ENCODE measurements around the gene FOXO6. TPM values are rescaled to one million over a fixed set of nuclear protein-coding genes. Genes with fewer than 3 reads are reported as not detected.

FOXO6 gene
- total RNA-seq, 2 experiments from 2014 or later, result 1.2 to 2.2 TPM

DNA sequence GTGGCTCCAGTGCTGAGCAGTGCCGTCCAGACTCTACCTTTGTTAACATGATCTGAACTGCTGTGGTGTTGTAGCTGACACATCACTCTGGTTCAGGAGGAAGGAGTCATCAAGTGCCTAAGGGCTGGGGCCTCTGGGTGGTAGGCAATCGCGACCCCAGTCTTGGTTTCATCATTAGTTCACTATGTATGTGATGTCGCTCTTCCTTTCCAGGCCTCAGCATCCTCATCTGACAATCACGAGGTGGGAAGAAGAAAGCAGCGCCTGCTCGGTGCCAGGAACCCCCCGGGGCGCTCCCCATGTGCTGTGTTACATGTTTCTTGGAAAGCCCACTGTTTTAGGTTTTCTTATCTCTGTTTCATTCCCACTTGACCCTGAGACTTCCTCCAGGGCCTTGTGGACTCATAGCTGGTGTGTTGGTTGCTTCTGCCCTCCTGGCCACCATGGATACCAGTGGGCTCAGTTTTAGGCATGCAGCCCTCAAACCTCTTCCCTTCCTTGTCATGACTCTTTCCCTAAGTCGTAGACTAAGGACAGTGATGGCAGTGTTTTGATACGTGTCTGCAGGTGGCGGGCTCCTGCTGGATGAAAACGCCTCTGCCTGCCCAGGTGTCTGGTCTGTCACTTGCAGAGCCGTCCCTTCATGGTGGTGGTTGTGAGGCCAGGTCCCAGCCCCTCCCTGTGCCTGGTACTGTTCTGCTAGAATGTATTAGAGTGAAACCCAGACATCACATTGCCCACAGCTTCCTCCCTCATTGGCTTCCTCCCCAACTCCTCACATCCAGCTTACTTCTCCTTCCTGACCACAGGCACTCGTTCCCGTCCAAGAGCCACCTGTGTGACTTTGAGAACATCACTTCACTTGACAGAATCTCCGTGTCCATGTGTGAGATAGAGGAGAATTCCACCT lies 17.2 kb upstream of the FOXO6 start:
- Histone ChIP-seq H3K9me3 (ENCODE audit: control insufficient read depth in 1 of 2, insufficient read depth in 1 of 2, low read length in 2 of 2) (peaks cover 0 to 5% of the 10 kb centered on the region in 2 experiments), H3K36me3 (ENCODE audit: insufficient read depth, low read length) (no peaks in the 10 kb centered on the region), H3K27ac (ENCODE audit: low read depth in 1 of 2, low read length in 2 of 2) (no peak overlapping the region), H3K27me3 (ENCODE audit: control insufficient read depth in 1 of 2, insufficient read depth in 2 of 2, low read length in 2 of 2) (peaks cover 6 to 9% of the 10 kb centered on the region in 2 experiments), H3K4me3 (ENCODE audit: low read length) (no peak overlapping the region), H3K4me1 (ENCODE audit: insufficient read depth, low read length) (no peaks in the 10 kb centered on the region)
- Mint-ChIP-seq H3K27me3 (peaks cover 46% of the 10 kb centered on the region), H3K4me3 (no peak overlapping the region), H3K9me3 (no peaks in the 10 kb centered on the region), H3K4me1 (ENCODE audit: low read depth) (no peaks in the 10 kb centered on the region), H3K36me3 (ENCODE audit: low read depth) (no peaks in the 10 kb centered on the region), H3K27ac (no peak overlapping the region)
- intact Hi-C loops (cut with DNase I, micrococcal nuclease), result loop anchor here in 1 of 2 experiments (5.0 kb wide), 1 partner anchor 48 kb away; no protein-coding TSS in a partner anchor
- peak in 1 of 14 experiments; percentile 20 for DNase-seq
- ChIA-PET POLR2A (no interaction called here), CTCF (no interaction called here)
- TF ChIP-seq, protein P1, sequence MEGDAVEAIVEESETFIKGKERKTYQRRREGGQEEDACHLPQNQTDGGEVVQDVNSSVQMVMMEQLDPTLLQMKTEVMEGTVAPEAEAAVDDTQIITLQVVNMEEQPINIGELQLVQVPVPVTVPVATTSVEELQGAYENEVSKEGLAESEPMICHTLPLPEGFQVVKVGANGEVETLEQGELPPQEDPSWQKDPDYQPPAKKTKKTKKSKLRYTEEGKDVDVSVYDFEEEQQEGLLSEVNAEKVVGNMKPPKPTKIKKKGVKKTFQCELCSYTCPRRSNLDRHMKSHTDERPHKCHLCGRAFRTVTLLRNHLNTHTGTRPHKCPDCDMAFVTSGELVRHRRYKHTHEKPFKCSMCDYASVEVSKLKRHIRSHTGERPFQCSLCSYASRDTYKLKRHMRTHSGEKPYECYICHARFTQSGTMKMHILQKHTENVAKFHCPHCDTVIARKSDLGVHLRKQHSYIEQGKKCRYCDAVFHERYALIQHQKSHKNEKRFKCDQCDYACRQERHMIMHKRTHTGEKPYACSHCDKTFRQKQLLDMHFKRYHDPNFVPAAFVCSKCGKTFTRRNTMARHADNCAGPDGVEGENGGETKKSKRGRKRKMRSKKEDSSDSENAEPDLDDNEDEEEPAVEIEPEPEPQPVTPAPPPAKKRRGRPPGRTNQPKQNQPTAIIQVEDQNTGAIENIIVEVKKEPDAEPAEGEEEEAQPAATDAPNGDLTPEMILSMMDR (IDR thresholded peaks at IDR 0.05), result no peak
- no peak for ATAC-seq (ENCODE audit: poor library complexity)

DNA sequence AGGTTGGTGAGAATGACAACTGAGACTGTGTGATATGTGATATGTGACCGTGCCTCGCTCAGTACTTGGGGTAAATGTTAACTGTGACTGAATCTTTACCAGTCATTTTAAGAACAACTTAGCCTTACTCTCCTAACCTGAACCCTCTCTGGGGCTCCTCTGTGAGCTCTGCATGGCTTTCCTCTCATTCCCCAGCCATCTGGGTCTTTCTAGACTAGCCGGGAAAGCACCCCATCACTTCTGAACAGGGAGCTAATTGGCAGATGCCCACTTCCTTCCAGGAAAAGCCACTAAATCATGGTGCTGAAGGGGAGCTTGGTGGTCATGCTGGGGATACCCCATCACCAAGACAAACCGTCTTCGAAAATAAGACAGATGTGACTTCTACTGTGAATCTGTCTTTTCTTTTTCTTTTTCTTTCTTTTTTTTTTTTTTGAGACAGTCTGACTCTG lies 16.5 kb upstream of the FOXO6 start:
- CTCF ChIA-PET, result no interaction called here
- POLR2A ChIA-PET, result no interaction called here
- DNase-seq, result peak in 1 of 14 experiments; percentile 20
- intact Hi-C loops (cut with DNase I, micrococcal nuclease), result loop anchor here in 1 of 2 experiments (5.0 kb wide), 1 partner anchor 48 kb away; no protein-coding TSS in a partner anchor
- peaks cover 6 to 13% of the 10 kb centered on the region in 2 experiments for H3K27me3 ChIP-seq (ENCODE audit: control insufficient read depth in 1 of 2, insufficient read depth in 2 of 2, low read length in 2 of 2)
- H3K36me3 ChIP-seq (ENCODE audit: insufficient read depth, low read length), result no peaks in the 10 kb centered on the region
- Mint-ChIP-seq H3K9me3 (no peaks in the 10 kb centered on the region), H3K4me3 (no peak overlapping the region), H3K27ac (no peak overlapping the region), H3K36me3 (ENCODE audit: low read depth) (no peaks in the 10 kb centered on the region), H3K27me3 (peaks cover 53% of the 10 kb centered on the region), H3K4me1 (ENCODE audit: low read depth) (no peaks in the 10 kb centered on the region)
- no peak for ATAC-seq (ENCODE audit: poor library complexity)
- H3K4me3 ChIP-seq (ENCODE audit: low read length), result no peak overlapping the region
- no peaks in the 10 kb centered on the region for H3K9me3 ChIP-seq (ENCODE audit: control insufficient read depth in 1 of 2, insufficient read depth in 1 of 2, low read length in 2 of 2)
- no peak overlapping the region for H3K27ac ChIP-seq (ENCODE audit: low read depth in 1 of 2, low read length in 2 of 2)
- no peaks in the 10 kb centered on the region for H3K4me1 ChIP-seq (ENCODE audit: insufficient read depth, low read length)
- TF ChIP-seq, protein P1 (IDR thresholded peaks at IDR 0.05), result no peak

DNA sequence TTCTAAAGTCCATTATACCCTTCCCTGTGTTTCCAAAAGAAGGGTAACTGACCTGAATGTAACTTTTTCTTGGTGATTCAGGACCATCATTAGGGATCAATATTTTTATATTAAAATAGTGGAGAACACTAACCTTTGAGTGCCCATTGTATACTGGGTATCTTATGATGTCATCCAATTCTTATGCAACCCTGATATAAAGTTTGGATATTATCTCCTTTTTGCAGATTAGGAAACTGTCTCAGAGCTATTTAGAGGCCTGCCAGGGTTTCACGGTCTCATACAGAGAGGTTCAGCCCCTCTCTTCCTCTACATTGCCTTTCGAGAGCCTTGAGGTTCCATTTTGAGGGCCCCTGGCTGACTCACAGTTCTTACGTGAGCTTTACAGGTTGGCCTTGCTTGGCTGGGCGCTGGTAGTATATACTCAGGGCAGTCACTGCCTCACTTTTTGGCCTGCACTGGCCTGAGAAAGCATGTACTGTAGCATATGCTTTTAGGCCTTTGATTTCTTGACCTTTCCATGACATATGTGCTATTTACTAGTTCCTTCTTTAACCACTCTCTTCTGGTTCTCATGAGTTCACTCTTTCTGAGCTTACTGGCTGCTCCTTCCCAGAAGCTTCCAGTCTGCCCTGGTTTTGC lies 15.7 kb upstream of the FOXO6 start:
- Mint-ChIP-seq H3K9me3 (no peaks in the 10 kb centered on the region), H3K36me3 (ENCODE audit: low read depth) (no peaks in the 10 kb centered on the region), H3K27me3 (peaks cover 49% of the 10 kb centered on the region), H3K27ac (no peak overlapping the region), H3K4me1 (ENCODE audit: low read depth) (no peaks in the 10 kb centered on the region), H3K4me3 (no peak overlapping the region)
- DNase-seq (no peak), ATAC-seq (ENCODE audit: poor library complexity) (no peak)
- no peaks in the 10 kb centered on the region for H3K9me3 ChIP-seq (ENCODE audit: control insufficient read depth in 1 of 2, insufficient read depth in 1 of 2, low read length in 2 of 2)
- H3K27ac ChIP-seq (ENCODE audit: low read depth in 1 of 2, low read length in 2 of 2), result no peak overlapping the region
- ChIA-PET POLR2A (no interaction called here), CTCF (no interaction called here)
- H3K4me3 ChIP-seq (ENCODE audit: low read length), result no peak overlapping the region
- no peaks in the 10 kb centered on the region for H3K36me3 ChIP-seq (ENCODE audit: insufficient read depth, low read length)
- TF ChIP-seq, protein P1 (IDR thresholded peaks at IDR 0.05), result no peak
- H3K4me1 ChIP-seq (ENCODE audit: insufficient read depth, low read length), result no peaks in the 10 kb centered on the region
- intact Hi-C loops (cut with DNase I, micrococcal nuclease), result no loop called here
- H3K27me3 ChIP-seq (ENCODE audit: control insufficient read depth in 1 of 2, insufficient read depth in 2 of 2, low read length in 2 of 2), result peaks cover 6 to 16% of the 10 kb centered on the region in 2 experiments

Measured in CD4-positive, alpha-beta T cell (primary cell).